Keratinocyte (primary cell): Measurements from ENCODE around the gene NUP210. TPM values are rescaled to one million over a fixed set of nuclear protein-coding genes. Genes with fewer than 3 reads are reported as not detected.
A peak's percentile ranks its signal among the peaks of the same experiment; 100 is the strongest.

ENCODE experiments used
- DNase-seq: peaks from one replicate; pipeline ENCODE4 v3.0.0-alpha.2; 2011; ENCODE audit warnings: low read depth, missing footprints, low spot score
- FAIRE-seq: peaks from 2 replicates; lab custom pipeline; 2011; peaks lifted over from hg19 to GRCh38; lab: Jason Lieb, UNC
- H2AFZ ChIP-seq: 2 replicates; pipeline ENCODE4 v1.6.0; 2012; ENCODE audit warnings: low read length, control low read depth, inconsistent platforms; ENCODE audit not compliant: control insufficient read depth
- H3K27ac ChIP-seq: 2 replicates; pipeline ENCODE4 v1.5.1; 2011; ENCODE audit warnings: low read length; ENCODE audit not compliant: control insufficient read depth, insufficient read depth
- H3K27me3 ChIP-seq: 3 replicates; pipeline ENCODE4 v1.6.0; 2011; ENCODE audit warnings: low read length; ENCODE audit not compliant: control insufficient read depth, insufficient read depth; ENCODE audit errors: extremely low read depth
- H3K36me3 ChIP-seq, 2 experiments: 2 replicates in 1 of 2; 3 replicates in 1 of 2; pipeline ENCODE4 v1.5.1; 2011; ENCODE audit warnings: low read length in 2 of 2, mild to moderate bottlenecking in 1 of 2; ENCODE audit not compliant: control insufficient read depth in 2 of 2, insufficient read depth in 2 of 2; ENCODE audit errors: extremely low read depth in 1 of 2
- H3K4me1 ChIP-seq: 3 replicates; pipeline ENCODE4 v1.5.1; 2011; ENCODE audit warnings: low read length; ENCODE audit not compliant: control insufficient read depth, insufficient read depth; ENCODE audit errors: extremely low read depth
- H3K4me2 ChIP-seq: 3 replicates; pipeline ENCODE4 v1.6.0; 2011; ENCODE audit warnings: low read depth, low read length; ENCODE audit not compliant: control insufficient read depth, insufficient read depth; ENCODE audit errors: extremely low read depth
- H3K4me3 ChIP-seq, 3 experiments: fragments of 200-600 bp in 1 of 3; sonication (generic) in 1 of 3; 2 replicates in 2 of 3; 3 replicates in 1 of 3; pipeline ENCODE4 v1.5.1; 2011 to 2016; ENCODE audit warnings: low read length in 3 of 3, mild to moderate bottlenecking in 3 of 3, control low read depth in 2 of 3, inconsistent platforms in 1 of 3, low read depth in 1 of 3, mixed read lengths in 1 of 3, mixed run types in 1 of 3, moderate library complexity in 1 of 3; ENCODE audit not compliant: control insufficient read depth in 2 of 3, insufficient read depth in 2 of 3; ENCODE audit errors: extremely low read depth in 1 of 3
- H3K79me2 ChIP-seq: 2 replicates; pipeline ENCODE4 v1.6.0; 2012; ENCODE audit warnings: low read length; ENCODE audit not compliant: control insufficient read depth, insufficient read depth
- H3K9ac ChIP-seq: 3 replicates; pipeline ENCODE4 v1.6.0; 2011; ENCODE audit warnings: low read length; ENCODE audit not compliant: control insufficient read depth, insufficient read depth; ENCODE audit errors: extremely low read depth
- H3K9me1 ChIP-seq: 3 replicates; pipeline ENCODE4 v1.6.0; 2011; ENCODE audit warnings: low read length; ENCODE audit not compliant: control insufficient read depth, insufficient read depth; ENCODE audit errors: extremely low read depth
- H3K9me3 ChIP-seq: 2 replicates; pipeline ENCODE4 v1.5.1; 2012; ENCODE audit warnings: low read depth, low read length; ENCODE audit not compliant: control insufficient read depth
- H4K20me1 ChIP-seq: 3 replicates; pipeline ENCODE4 v1.6.0; 2011; ENCODE audit warnings: low read length; ENCODE audit not compliant: control insufficient read depth, insufficient read depth; ENCODE audit errors: extremely low read depth
- EZH2 ChIP-seq: IDR thresholded peaks from one replicate; pipeline ENCODE4 v1.6.1; 2012; ENCODE audit warnings: inconsistent platforms, mild to moderate bottlenecking, low read length, moderate library complexity
- dilution Hi-C: fragments of 300-500 bp; cut with MboI; formaldehyde crosslinking; loops from one replicate; pipeline ENCODE4 v1.7.0; 2020; ENCODE audit warnings: low sequenced_read_pairs; ENCODE audit not compliant: extremely low pct_ligation_motif_present
- polyA plus RNA-seq, 5 experiments: library from polyadenylated mRNA; depleted of rRNA in 3 of 5; stranded (reverse) in 3 of 5; stranded (forward) in 1 of 5; unstranded in 1 of 5; fragments of >200 nt; gene quantifications; 1 replicate in 1 of 5; 2 replicates in 3 of 5; 3 replicates in 1 of 5; pipeline versions ENCODE4 v1.2.1 to v1.2.3, GENCODE V29; 2011 to 2012; ENCODE audit warnings: missing spikeins in 2 of 5, low read depth in 1 of 5, low replicate concordance in 1 of 5
- TF ChIP-seq, protein P1 (sequence below), 3 experiments: IDR thresholded peaks in 1 of 3; conservative IDR thresholded peaks in 1 of 3; optimal IDR thresholded peaks in 1 of 3; 2 replicates in 2 of 3; 3 replicates in 1 of 3; pipeline versions ENCODE3 to v1.5.1; 2011; ENCODE audit warnings: low read length in 3 of 3, mild to moderate bottlenecking in 3 of 3, moderate library complexity in 2 of 3, control low read depth in 1 of 3, inconsistent platforms in 1 of 3; ENCODE audit not compliant: insufficient read depth in 2 of 3; ENCODE audit errors: extremely low read depth in 1 of 3

The NUP210 gene
- polyA plus RNA-seq, 1 donor (not counting 4 experiments of a cell fraction or from before 2014, with no cell fraction given): 0.01 TPM

DNA sequence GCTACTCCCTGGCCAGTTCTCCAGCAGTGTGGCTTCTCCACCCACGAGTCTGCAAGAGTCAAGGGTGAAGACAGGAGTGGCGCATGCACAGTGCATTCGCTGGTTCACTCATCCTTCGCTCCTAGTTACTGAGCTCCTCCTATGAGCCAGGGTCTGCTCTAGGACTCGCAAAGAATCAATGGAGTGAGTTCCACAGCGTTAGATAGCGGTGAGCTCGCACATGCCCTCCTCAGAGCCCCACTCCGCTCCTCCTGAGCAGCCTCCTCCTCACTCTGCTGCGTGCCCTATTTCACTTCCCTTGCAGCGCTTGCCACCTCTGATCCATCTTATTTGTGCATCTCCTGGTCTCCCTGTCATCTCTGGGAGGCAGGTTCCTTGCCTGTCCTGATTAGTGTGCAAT lies 63.0 kb downstream of the NUP210 start:
- Histone ChIP-seq H3K36me3 (no peaks in the 10 kb centered on the region), H4K20me1 (no peaks in the 10 kb centered on the region), H3K9ac (no peak overlapping the region), H3K79me2 (no peaks in the 10 kb centered on the region), H3K9me3 (no peaks in the 10 kb centered on the region), H3K27me3 (peaks cover 10% of the 10 kb centered on the region), H3K27ac (no peak overlapping the region), H2AFZ (no peak overlapping the region), H3K9me1 (no peaks in the 10 kb centered on the region), H3K4me1 (no peaks in the 10 kb centered on the region), H3K4me3 (no peak overlapping the region), H3K4me2 (no peak overlapping the region)
- no peak for TF ChIP-seq EZH2
- TF ChIP-seq, protein P1, sequence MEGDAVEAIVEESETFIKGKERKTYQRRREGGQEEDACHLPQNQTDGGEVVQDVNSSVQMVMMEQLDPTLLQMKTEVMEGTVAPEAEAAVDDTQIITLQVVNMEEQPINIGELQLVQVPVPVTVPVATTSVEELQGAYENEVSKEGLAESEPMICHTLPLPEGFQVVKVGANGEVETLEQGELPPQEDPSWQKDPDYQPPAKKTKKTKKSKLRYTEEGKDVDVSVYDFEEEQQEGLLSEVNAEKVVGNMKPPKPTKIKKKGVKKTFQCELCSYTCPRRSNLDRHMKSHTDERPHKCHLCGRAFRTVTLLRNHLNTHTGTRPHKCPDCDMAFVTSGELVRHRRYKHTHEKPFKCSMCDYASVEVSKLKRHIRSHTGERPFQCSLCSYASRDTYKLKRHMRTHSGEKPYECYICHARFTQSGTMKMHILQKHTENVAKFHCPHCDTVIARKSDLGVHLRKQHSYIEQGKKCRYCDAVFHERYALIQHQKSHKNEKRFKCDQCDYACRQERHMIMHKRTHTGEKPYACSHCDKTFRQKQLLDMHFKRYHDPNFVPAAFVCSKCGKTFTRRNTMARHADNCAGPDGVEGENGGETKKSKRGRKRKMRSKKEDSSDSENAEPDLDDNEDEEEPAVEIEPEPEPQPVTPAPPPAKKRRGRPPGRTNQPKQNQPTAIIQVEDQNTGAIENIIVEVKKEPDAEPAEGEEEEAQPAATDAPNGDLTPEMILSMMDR (optimal IDR thresholded peaks at IDR 0.05 in 1 of 3, IDR thresholded peaks at IDR 0.05 in 1 of 3, conservative IDR thresholded peaks at IDR 0.05 in 1 of 3; ENCODE audit: extremely low read depth in 1 of 3, insufficient read depth in 2 of 3, low read length in 3 of 3): no peak
- no peak for DNase-seq
- dilution Hi-C loops: no loop called here
- FAIRE-seq: no peak

DNA sequence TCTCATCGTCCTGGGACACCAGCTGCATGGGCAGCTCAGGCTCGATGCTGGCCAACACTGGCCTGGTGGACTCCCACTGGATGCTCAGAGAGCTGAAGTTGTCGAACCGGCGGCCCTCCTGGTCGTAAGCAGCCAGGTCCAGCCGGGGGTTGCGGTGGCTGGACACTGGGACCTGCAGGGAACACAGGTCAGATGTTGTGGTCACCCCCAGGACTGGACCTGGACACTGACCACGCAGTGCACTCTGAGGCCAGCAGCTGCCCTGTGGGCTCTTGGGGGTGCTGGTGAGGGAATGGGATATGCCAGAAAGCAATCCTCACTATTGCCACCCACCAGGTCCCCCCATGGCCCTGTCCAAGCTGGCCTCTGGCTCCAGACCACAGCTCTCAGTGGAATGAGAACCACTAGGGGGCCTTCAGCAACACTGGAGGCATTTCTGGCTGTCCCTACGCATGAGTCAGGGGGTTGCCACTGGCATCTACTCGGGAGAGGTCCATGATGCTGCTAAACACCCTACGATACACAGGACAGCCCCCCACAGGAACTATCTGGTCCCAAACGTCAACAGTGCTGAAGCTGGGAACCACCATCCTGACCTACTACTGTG lies 66.1 kb downstream of the NUP210 start:
- Histone ChIP-seq H3K9ac (no peak overlapping the region), H3K9me3 (no peaks in the 10 kb centered on the region), H3K27me3 (peaks cover 10% of the 10 kb centered on the region), H3K4me1 (no peaks in the 10 kb centered on the region), H4K20me1 (no peaks in the 10 kb centered on the region), H3K4me2 (no peak overlapping the region), H3K79me2 (no peaks in the 10 kb centered on the region), H3K36me3 (no peaks in the 10 kb centered on the region), H3K27ac (no peak overlapping the region), H3K9me1 (no peaks in the 10 kb centered on the region), H2AFZ (no peak overlapping the region), H3K4me3 (no peak overlapping the region)
- no peak for DNase-seq
- FAIRE-seq: no peak
- TF ChIP-seq, protein P1 (optimal IDR thresholded peaks at IDR 0.05 in 1 of 3, IDR thresholded peaks at IDR 0.05 in 1 of 3, conservative IDR thresholded peaks at IDR 0.05 in 1 of 3; ENCODE audit: extremely low read depth in 1 of 3, insufficient read depth in 2 of 3, low read length in 3 of 3): peak in 2 of 3 experiments; percentile 34 to 35
- no peak for TF ChIP-seq EZH2
- dilution Hi-C loops: no loop called here
